Measurements from ENCODE around the gene OBSCN. TPM values are rescaled to one million over a fixed set of nuclear protein-coding genes. Genes with fewer than 3 reads are reported as not detected.

OBSCN gene
- total RNA-seq, 2 experiments from 2014 or later, result 5.7 to 10.4 TPM

- DNase-seq (no peak), ATAC-seq (no peak)
- Mint-ChIP-seq H3K27ac (no peak overlapping the region), H3K4me1 (peaks cover 8% of the 10 kb centered on the region), H3K9me3 (ENCODE audit: low read depth) (no peaks in the 10 kb centered on the region), H3K27me3 (no peaks in the 10 kb centered on the region), H3K36me3 (no peaks in the 10 kb centered on the region), H3K4me3 (no peak overlapping the region)
- CTCF ChIA-PET, result interaction anchor here (1.6 kb wide), 1 partner anchor 9 kb away, joined by 9 read pairs; the partner anchor contains the start of gene IBA57
Observed at GRCh38 chr1:228174482-228175315, 33.1 kb upstream of the OBSCN start.

DNA sequence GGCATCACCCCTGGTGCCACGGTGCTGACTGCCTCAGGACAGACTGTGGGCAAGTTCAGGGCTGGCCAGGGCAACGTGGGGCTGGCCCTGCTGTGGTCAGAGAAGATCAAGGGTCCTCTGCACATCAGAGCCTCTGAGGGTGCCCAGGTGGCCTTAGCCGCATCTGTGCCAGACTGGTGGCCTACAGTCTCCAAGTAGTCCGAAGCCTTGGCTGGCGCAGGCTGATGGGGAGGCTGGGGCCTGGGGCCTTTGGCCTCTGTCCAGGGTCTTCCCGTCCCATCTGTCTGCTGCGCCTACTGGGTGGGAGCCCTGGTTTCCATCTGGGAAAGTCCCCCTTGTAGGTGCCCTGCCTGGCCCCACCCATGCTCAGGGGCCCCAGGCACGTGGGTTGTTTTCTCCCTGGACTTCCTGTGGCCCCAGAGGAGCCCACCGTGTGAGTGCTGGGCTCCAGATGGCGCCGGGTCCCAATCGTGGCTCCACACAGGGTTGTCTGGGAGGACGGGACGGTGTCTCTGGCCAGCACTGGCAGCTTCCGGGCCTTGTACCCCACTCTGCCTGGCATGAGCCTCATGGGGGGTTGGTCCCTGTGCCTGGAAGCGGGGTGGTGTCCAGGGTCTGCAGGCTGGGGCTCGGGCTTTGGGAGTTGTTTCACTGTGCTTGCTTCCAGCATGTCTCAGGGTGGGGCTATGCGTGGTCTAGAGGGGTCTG is 32.4 kb upstream of the OBSCN start:
- ATAC-seq (no peak), DNase-seq (no peak)
- Mint-ChIP-seq H3K4me1 (peaks cover 8% of the 10 kb centered on the region), H3K4me3 (no peak overlapping the region), H3K9me3 (ENCODE audit: low read depth) (no peaks in the 10 kb centered on the region), H3K27me3 (no peaks in the 10 kb centered on the region), H3K27ac (no peak overlapping the region), H3K36me3 (no peaks in the 10 kb centered on the region)
- CTCF ChIA-PET, result interaction anchor here (1.3 to 1.6 kb wide), 2 partner anchors 9 to 10 kb away, joined by 4 to 9 read pairs; partner anchors contain the start of gene IBA57

DNA sequence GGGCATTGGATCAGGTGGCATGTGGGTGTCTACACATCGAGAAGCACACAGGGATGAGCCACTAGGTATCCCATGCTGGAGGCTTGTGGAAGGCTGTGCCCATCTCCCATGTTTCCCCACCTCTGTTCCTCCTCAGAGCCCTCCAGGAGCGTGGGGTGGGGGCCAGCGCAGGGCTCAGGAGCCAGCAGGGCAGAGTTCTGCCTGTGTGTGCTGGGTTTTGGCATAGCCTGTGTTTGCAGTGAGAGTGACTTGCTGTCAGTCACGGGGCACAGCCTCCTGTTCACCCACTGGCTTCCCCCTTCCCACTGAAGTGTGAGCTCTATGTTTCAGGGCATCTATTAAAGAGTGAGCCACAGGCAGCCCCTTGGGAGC is 31.8 kb upstream of the OBSCN start:
- DNase-seq, result no peak
- Mint-ChIP-seq H3K4me3 (no peak overlapping the region), H3K4me1 (peaks cover 8% of the 10 kb centered on the region), H3K27me3 (no peaks in the 10 kb centered on the region), H3K27ac (no peak overlapping the region), H3K9me3 (ENCODE audit: low read depth) (no peaks in the 10 kb centered on the region), H3K36me3 (no peaks in the 10 kb centered on the region)
- ATAC-seq, result no peak
- CTCF ChIA-PET, result interaction anchor here (1.3 kb wide), 1 partner anchor 9 kb away, joined by 4 read pairs; no protein-coding TSS in a partner anchor

GRCh38 chr1:228176461-228177182 is 31.2 kb upstream of the OBSCN start:
- Mint-ChIP-seq H3K9me3 (ENCODE audit: low read depth) (no peaks in the 10 kb centered on the region), H3K27ac (no peak overlapping the region), H3K4me3 (no peak overlapping the region), H3K27me3 (no peaks in the 10 kb centered on the region), H3K36me3 (no peaks in the 10 kb centered on the region), H3K4me1 (peaks cover 8% of the 10 kb centered on the region)
- ATAC-seq (no peak), DNase-seq (no peak)
- CTCF ChIA-PET, result interaction anchor here (0.9 to 1.3 kb wide), 2 partner anchors 10 to 246 kb away, joined by 3 to 4 read pairs; no protein-coding TSS in a partner anchor

DNA sequence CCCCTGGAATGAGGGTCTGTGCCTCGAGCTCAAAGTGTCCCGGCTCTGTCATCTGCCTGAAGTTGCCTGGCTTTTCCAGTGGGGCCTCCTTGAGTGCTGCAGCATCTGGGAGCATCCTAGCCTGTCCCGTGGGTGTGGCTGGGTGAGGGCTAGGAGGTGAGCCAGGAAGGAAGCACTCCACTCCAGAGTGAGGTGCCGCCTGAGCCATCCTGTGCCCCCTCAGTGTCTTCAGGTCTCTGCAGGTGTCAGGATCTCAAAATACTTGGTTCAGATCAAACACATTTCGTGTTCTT is 30.7 kb upstream of the OBSCN start:
- DNase-seq, result no peak
- Mint-ChIP-seq H3K27ac (no peak overlapping the region), H3K9me3 (ENCODE audit: low read depth) (no peaks in the 10 kb centered on the region)

GRCh38 chr1:228177721-228178710 is 29.8 kb upstream of the OBSCN start:
- Mint-ChIP-seq H3K36me3 (no peaks in the 10 kb centered on the region), H3K4me1 (peaks cover under 1% of the 10 kb centered on the region), H3K27ac (no peak overlapping the region), H3K4me3 (no peak overlapping the region), H3K27me3 (no peaks in the 10 kb centered on the region), H3K9me3 (ENCODE audit: low read depth) (no peaks in the 10 kb centered on the region)
- ATAC-seq (no peak), DNase-seq (no peak)
- CTCF ChIA-PET, result interaction anchor here (0.9 to 1.5 kb wide), 2 partner anchors 12 to 245 kb away, joined by 3 to 5 read pairs; partner anchors contain the start of gene IBA57

More for the DNA sequence above, 30.7 kb upstream of the OBSCN start:
- no peaks in the 10 kb centered on the region for H3K36me3 Mint-ChIP-seq
- CTCF ChIA-PET, result interaction anchor here (0.9 to 1.5 kb wide), 3 partner anchors 11 to 246 kb away, joined by 3 to 5 read pairs (median 4); partner anchors contain the start of gene IBA57
- H3K4me3 Mint-ChIP-seq, result no peak overlapping the region
- no peak for ATAC-seq
- peaks cover 7% of the 10 kb centered on the region for H3K4me1 Mint-ChIP-seq
- H3K27me3 Mint-ChIP-seq, result no peaks in the 10 kb centered on the region

DNA sequence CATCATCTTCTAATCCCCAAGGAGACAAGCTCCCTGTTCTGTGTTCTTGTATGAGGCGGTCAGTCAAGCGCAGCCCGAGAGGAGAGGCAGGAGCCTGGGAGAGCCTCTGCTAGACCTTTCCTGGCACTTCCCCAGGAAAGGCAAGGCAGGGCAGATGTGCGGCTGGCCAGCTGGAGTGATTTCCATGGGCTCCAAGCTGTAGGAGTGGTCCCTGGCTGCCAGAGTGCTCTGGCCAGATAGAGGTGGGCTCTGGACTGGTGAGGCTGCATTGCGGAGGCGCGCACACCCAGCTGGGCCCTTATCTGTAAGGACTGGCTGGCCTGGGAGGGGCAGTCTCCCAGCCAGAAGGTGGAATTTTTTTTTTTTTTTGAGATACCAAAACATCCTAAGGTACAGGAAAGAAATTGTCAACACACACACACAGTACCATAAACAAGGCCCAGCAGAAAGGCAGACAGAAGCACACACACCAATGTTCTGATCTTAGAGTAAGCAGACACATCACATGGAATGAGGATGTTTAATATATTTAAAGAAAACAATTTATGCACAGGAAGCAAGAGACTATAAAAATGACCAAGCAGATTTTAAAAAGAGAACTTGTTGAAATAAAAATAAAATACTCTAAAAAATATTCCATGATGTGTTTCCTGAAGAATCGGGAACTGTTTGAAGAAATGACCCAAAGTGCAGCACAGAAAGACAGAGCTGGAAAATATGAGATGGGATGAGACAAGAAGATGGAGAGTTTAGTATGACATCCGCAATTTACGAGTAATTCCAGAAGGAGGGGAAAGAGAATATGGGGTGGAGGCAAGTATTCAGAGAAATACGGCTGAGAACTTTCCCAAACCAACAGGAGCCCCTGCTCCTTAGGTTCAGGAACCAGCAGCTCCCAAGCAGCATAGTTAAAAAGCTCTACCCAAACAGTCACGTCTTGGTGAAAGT is 28.8 kb upstream of the OBSCN start:
- no peaks in the 10 kb centered on the region for H3K36me3 Mint-ChIP-seq
- DNase-seq (no peak), ATAC-seq (no peak)
- H3K9me3 Mint-ChIP-seq (ENCODE audit: low read depth), result no peaks in the 10 kb centered on the region
- no peaks in the 10 kb centered on the region for H3K27me3 Mint-ChIP-seq
- CTCF ChIA-PET, result interaction anchor here (0.6 to 2.2 kb wide), 3 partner anchors 7 to 13 kb away, joined by 4 to 5 read pairs (median 5); partner anchors contain the start of gene IBA57
- no peak overlapping the region for H3K27ac Mint-ChIP-seq
- no peaks in the 10 kb centered on the region for H3K4me1 Mint-ChIP-seq
- H3K4me3 Mint-ChIP-seq, result no peak overlapping the region

DNA sequence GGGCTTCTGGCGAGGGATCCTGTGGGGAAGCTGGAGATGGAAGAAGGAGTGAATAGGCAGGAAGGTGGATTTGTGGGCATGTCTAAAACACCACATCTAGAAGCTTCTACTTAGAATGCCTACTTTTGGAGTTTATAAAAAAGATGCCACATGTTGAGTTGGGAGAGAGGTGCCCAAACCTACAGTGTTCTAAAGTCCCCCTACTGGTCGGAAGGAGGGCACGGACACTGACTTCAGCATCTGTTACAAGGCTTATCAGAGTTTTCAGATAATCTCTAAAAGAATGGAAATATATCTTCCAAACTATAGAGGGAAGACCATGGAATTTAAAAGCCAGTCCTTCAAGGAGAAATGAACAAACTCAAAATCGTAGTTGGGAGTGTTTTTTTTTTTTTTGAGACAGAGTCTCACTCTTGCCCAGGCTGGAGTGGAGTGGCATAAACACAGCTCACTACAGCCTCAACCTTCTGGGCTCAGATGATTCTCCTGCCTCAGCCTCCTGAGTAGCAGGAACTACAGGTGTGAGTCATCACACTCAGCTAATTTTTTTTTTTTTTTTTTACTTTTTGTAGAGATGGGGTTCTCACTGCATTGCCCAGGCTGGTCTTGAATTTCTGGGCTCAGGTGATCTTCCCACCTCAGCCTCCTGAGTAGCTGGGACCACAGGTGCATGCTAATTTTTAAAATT is 27.4 kb upstream of the OBSCN start:
- Mint-ChIP-seq H3K27ac (no peak overlapping the region), H3K4me3 (no peak overlapping the region), H3K27me3 (no peaks in the 10 kb centered on the region), H3K9me3 (ENCODE audit: low read depth) (no peaks in the 10 kb centered on the region), H3K4me1 (peaks cover 4% of the 10 kb centered on the region), H3K36me3 (no peaks in the 10 kb centered on the region)
- no peak for ATAC-seq
- DNase-seq, result no peak
- CTCF ChIA-PET, result interaction anchor here (0.6 to 2.2 kb wide), 4 partner anchors 8 to 50 kb away, joined by 3 to 9 read pairs (median 4); partner anchors contain the start of gene IBA57

GRCh38 chr1:228180959-228181644 is 26.7 kb upstream of the OBSCN start:
- no peak for DNase-seq
- CTCF ChIA-PET, result interaction anchor here (1.4 to 2.2 kb wide), 3 partner anchors 13 to 50 kb away, joined by 3 to 9 read pairs (median 5); partner anchors contain the start of gene IBA57
- Mint-ChIP-seq H3K9me3 (ENCODE audit: low read depth) (no peaks in the 10 kb centered on the region), H3K27me3 (no peaks in the 10 kb centered on the region), H3K36me3 (no peaks in the 10 kb centered on the region), H3K27ac (no peak overlapping the region), H3K4me3 (no peak overlapping the region), H3K4me1 (peaks cover 10% of the 10 kb centered on the region)
- no peak for ATAC-seq

- H3K27me3 Mint-ChIP-seq, result no peaks in the 10 kb centered on the region
- no peaks in the 10 kb centered on the region for H3K36me3 Mint-ChIP-seq
- H3K4me3 Mint-ChIP-seq, result no peak overlapping the region
- no peak overlapping the region for H3K27ac Mint-ChIP-seq
- no peak for ATAC-seq
- peaks cover 15% of the 10 kb centered on the region for H3K4me1 Mint-ChIP-seq
- no peak for DNase-seq
- H3K9me3 Mint-ChIP-seq (ENCODE audit: low read depth), result no peaks in the 10 kb centered on the region
- CTCF ChIA-PET, result interaction anchor here (1.4 to 1.6 kb wide), 2 partner anchors 14 to 51 kb away, joined by 3 to 9 read pairs; no protein-coding TSS in a partner anchor
Observed at GRCh38 chr1:228181645-228182034, 26.2 kb upstream of the OBSCN start.
